A549 (cell line): ENCODE data around the gene FUCA2. TPM values are rescaled to one million over a fixed set of nuclear protein-coding genes. Genes with fewer than 3 reads are reported as not detected.

Experiments
- ATAC-seq, 2 experiments: fragments of 200-7000 bp in 1 of 2; fragments of >200 bp in 1 of 2; cut with Nextera tagmentation in 1 of 2; cut with Tn5 transposase in 1 of 2; 3 replicates each; pipeline versions ENCODE4 v1.8.0 to v1.9.1; 2018 to 2020; ENCODE audit warnings: mild to moderate bottlenecking in 1 of 2, moderate library complexity in 1 of 2
- CTCF ChIA-PET: fragments of 300-600 bp; sonication (Branson Sonifier 250); formaldehyde crosslinking; extraction: SDS; loops from one replicate; lab custom pipeline; 2021; ENCODE audit warnings: antibody characterized with exemption, inconsistent platforms; lab: Yijun Ruan, JAX
- POLR2A ChIA-PET: fragments of 350-600 bp; formaldehyde crosslinking; extraction: SDS; loops from one replicate; lab custom pipeline; 2021; ENCODE audit warnings: antibody characterized with exemption, inconsistent platforms; lab: Yijun Ruan, JAX
- DNase-seq, 2 experiments: peaks; one replicate each; pipeline versions ENCODE4 v3.0.0 to v3.0.0-alpha.2; 2011 to 2016; ENCODE audit warnings: low read depth in 1 of 2, low spot score in 1 of 2
- FAIRE-seq: peaks from 2 replicates; lab custom pipeline; 2011; peaks lifted over from hg19 to GRCh38; lab: Jason Lieb, UNC
- H3K27ac ChIP-seq, 2 experiments: fragments of >200 bp; sonication (Bioruptor Twin); formaldehyde crosslinking; 3 replicates each; pipeline ENCODE4 v1.5.1; 2016 to 2017
- H3K4me1 ChIP-seq: fragments of >200 bp; sonication (Bioruptor Twin); formaldehyde crosslinking; 3 replicates; pipeline ENCODE4 v1.6.1; 2016
- H3K4me2 ChIP-seq: fragments of >200 bp; sonication (Bioruptor Twin); formaldehyde crosslinking; 3 replicates; pipeline ENCODE4 v1.6.1; 2016
- H3K4me3 ChIP-seq: fragments of >200 bp; sonication (Bioruptor Twin); formaldehyde crosslinking; 3 replicates; pipeline ENCODE4 v1.5.1; 2016
- H3K9me3 ChIP-seq: fragments of >200 bp; sonication (Bioruptor Twin); formaldehyde crosslinking; 3 replicates; pipeline ENCODE4 v1.6.1; 2016
- CBX2 ChIP-seq: fragments of 200-600 bp; sonication (generic); IDR thresholded peaks from 2 replicates; pipeline ENCODE4 v1.6.1; 2016; ENCODE audit warnings: low read depth, mild to moderate bottlenecking, borderline replicate concordance
- CBX8 ChIP-seq: fragments of 200-600 bp; sonication (generic); IDR thresholded peaks from 2 replicates; pipeline ENCODE4 v1.6.1; 2016
- CEBPB ChIP-seq, 2 experiments: fragments of >200 bp in 1 of 2; sonication (Bioruptor Twin) in 1 of 2; formaldehyde crosslinking in 1 of 2; IDR thresholded peaks; 2 replicates each; pipeline ENCODE4 v1.6.1; 2012 to 2016
- HEYL ChIP-seq: fragments of 250-450 bp; sonication (Bioruptor Pico); IDR thresholded peaks from 2 replicates; pipeline ENCODE4 v1.8.0; 2021; ENCODE audit warnings: mild to moderate bottlenecking, moderate library complexity
- MYC ChIP-seq: IDR thresholded peaks from 2 replicates; pipeline ENCODE4 v1.6.1; 2012; ENCODE audit warnings: mild to moderate bottlenecking, inconsistent platforms, low read length, improper control_type of control experiment, borderline replicate concordance
- NFE2L2 ChIP-seq: fragments of 150-350 bp; conservative IDR thresholded peaks from 2 replicates; pipeline ENCODE4 v1.6.1; 2014; ENCODE audit warnings: low read length
- NR3C1 ChIP-seq: fragments of >200 bp; sonication (Bioruptor Twin); formaldehyde crosslinking; IDR thresholded peaks from 3 replicates; pipeline ENCODE4 v1.6.1; 2017
- POLR2AphosphoS2 ChIP-seq: conservative IDR thresholded peaks from 2 replicates; pipeline ENCODE4 v1.6.1; 2012; ENCODE audit warnings: low read length, improper control_type of control experiment, inconsistent platforms
- RARB ChIP-seq: fragments of 250-450 bp; sonication (Bioruptor Pico); IDR thresholded peaks from 2 replicates; pipeline ENCODE4 v1.8.0; 2021; ENCODE audit warnings: mild to moderate bottlenecking, moderate library complexity
- RNF2 ChIP-seq: fragments of 200-600 bp; sonication (generic); IDR thresholded peaks from 2 replicates; pipeline ENCODE4 v1.6.1; 2016; ENCODE audit warnings: low read depth, mild to moderate bottlenecking, antibody characterized with exemption, moderate library complexity, borderline replicate concordance
- SMC3 ChIP-seq: fragments of >200 bp; sonication (Bioruptor Twin); formaldehyde crosslinking; IDR thresholded peaks from 3 replicates; pipeline ENCODE4 v1.6.1; 2018; ENCODE audit warnings: inconsistent platforms
- TP53 ChIP-seq: fragments of 250-450 bp; sonication (Bioruptor Pico); IDR thresholded peaks from 2 replicates; pipeline ENCODE4 v1.5.0; 2021; ENCODE audit warnings: mild to moderate bottlenecking, moderate library complexity
- WGBS: methylation state at CpG from one replicate; pipeline ENCODE4 v1.1.6; 2017; ENCODE audit errors: missing lambda C conversion rate; 5-methylcytosine and 5-hydroxymethylcytosine counted together
- polyA plus RNA-seq, 4 experiments: library from polyadenylated mRNA; depleted of rRNA in 3 of 4; stranded (reverse); fragments of >200 nt; fragmentation: RNase III in 1 of 4; extraction: RNeasy Plus Mini Kit Qiagen cat#74134 plus additional on column Dnase treatment in 1 of 4; gene quantifications; 2 replicates in 3 of 4; 3 replicates in 1 of 4; pipeline ENCODE4 v1.2.3, GENCODE V29; 2011 to 2017
- TF ChIP-seq, protein P1 (sequence below): fragments of 200-600 bp; sonication (generic); IDR thresholded peaks from 2 replicates; pipeline ENCODE4 v1.6.1; 2016; ENCODE audit warnings: antibody characterized with exemption, mild to moderate bottlenecking, moderate library complexity
- TF ChIP-seq, protein P2 (sequence below): fragments of >200 bp; sonication (Bioruptor Twin); formaldehyde crosslinking; IDR thresholded peaks from 3 replicates; pipeline ENCODE4 v1.6.1; 2016
- TF ChIP-seq, protein P3 (sequence below): fragments of 450-650 bp; IDR thresholded peaks from 2 replicates; pipeline ENCODE4 v1.6.1; 2014; ENCODE audit warnings: antibody characterized with exemption
- TF ChIP-seq, protein P4 (sequence below): fragments of 250-450 bp; sonication (Bioruptor Pico); IDR thresholded peaks from 2 replicates; pipeline ENCODE4 v1.5.0; 2021; ENCODE audit warnings: mild to moderate bottlenecking, moderate library complexity, borderline replicate concordance
- TF ChIP-seq, protein P5 (sequence below): fragments of >200 bp; sonication (Bioruptor Twin); formaldehyde crosslinking; IDR thresholded peaks from 2 replicates; pipeline ENCODE4 v1.6.1; 2016

Gene FUCA2
- polyA plus RNA-seq, 2 of the 4 experiments (the other 2 are of a cell fraction), result 46.9 to 55.5 TPM

DNA sequence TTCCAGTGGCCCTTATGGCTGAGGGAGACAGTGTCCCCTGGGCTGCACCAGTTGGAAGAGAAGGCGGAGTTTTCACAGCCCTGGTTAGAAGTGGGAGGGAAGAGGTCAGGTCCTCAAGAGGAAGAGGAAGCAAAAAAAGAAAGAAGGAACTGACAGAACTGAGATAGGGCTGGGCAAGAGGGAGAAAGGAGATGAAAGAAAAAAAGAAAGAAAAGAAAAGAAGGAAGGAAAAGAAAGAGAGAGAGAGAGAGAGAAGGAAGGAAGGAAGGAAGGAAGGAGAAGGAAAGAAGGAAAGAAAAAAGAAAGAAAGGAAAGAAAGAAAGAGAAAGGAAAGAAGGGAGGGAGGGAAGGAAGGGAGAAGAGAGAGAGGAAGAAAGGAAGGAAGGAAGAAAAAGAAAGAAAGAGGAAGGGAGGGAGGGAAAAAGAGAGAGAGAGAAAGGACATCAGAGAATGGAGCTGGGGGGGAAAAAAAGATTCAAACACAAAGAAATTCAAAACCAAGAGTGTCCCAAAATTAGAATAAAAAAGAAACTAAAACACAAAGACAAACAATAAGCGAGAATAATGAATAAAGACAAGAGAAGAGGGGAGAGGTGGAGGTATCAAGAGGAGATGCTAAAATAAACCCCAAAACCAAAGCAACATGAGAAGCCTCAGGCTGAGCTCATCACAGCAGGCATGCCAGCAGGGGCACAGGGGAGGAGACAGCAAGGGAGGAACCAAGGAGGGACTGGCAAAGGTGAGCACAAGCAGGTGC, 5.3 kb upstream of the FUCA2 start:
- POLR2A ChIA-PET, result no interaction called here
- Histone ChIP-seq H3K4me3 (no peak overlapping the region), H3K9me3 (no peaks in the 10 kb centered on the region), H3K27ac (no peak overlapping the region), H3K4me2 (no peak overlapping the region)
- no peak for DNase-seq
- CTCF ChIA-PET, result no interaction called here
- ATAC-seq, result no peak; a peak in 1 of 6 replicates
- FAIRE-seq, result no peak
- no peak for TF ChIP-seq NFE2L2
- TF ChIP-seq SMC3, result no peak
- TF ChIP-seq NR3C1, result no peak
- TF ChIP-seq, protein P1, sequence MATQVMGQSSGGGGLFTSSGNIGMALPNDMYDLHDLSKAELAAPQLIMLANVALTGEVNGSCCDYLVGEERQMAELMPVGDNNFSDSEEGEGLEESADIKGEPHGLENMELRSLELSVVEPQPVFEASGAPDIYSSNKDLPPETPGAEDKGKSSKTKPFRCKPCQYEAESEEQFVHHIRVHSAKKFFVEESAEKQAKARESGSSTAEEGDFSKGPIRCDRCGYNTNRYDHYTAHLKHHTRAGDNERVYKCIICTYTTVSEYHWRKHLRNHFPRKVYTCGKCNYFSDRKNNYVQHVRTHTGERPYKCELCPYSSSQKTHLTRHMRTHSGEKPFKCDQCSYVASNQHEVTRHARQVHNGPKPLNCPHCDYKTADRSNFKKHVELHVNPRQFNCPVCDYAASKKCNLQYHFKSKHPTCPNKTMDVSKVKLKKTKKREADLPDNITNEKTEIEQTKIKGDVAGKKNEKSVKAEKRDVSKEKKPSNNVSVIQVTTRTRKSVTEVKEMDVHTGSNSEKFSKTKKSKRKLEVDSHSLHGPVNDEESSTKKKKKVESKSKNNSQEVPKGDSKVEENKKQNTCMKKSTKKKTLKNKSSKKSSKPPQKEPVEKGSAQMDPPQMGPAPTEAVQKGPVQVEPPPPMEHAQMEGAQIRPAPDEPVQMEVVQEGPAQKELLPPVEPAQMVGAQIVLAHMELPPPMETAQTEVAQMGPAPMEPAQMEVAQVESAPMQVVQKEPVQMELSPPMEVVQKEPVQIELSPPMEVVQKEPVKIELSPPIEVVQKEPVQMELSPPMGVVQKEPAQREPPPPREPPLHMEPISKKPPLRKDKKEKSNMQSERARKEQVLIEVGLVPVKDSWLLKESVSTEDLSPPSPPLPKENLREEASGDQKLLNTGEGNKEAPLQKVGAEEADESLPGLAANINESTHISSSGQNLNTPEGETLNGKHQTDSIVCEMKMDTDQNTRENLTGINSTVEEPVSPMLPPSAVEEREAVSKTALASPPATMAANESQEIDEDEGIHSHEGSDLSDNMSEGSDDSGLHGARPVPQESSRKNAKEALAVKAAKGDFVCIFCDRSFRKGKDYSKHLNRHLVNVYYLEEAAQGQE, result no peak
- no peak for TF ChIP-seq MYC
- no peak for TF ChIP-seq CEBPB (IDR thresholded peaks at IDR 0.05)
- no peak for TF ChIP-seq RNF2
- TF ChIP-seq CBX8, result no peak
- no peak for TF ChIP-seq POLR2AphosphoS2
- TF ChIP-seq TP53, result no peak
- TF ChIP-seq, protein P2, sequence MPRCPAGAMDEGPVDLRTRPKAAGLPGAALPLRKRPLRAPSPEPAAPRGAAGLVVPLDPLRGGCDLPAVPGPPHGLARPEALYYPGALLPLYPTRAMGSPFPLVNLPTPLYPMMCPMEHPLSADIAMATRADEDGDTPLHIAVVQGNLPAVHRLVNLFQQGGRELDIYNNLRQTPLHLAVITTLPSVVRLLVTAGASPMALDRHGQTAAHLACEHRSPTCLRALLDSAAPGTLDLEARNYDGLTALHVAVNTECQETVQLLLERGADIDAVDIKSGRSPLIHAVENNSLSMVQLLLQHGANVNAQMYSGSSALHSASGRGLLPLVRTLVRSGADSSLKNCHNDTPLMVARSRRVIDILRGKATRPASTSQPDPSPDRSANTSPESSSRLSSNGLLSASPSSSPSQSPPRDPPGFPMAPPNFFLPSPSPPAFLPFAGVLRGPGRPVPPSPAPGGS, result no peak
- no peak for TF ChIP-seq CBX2
- no peak for TF ChIP-seq HEYL (CRISPR knock-in tag)
- TF ChIP-seq, protein P3, sequence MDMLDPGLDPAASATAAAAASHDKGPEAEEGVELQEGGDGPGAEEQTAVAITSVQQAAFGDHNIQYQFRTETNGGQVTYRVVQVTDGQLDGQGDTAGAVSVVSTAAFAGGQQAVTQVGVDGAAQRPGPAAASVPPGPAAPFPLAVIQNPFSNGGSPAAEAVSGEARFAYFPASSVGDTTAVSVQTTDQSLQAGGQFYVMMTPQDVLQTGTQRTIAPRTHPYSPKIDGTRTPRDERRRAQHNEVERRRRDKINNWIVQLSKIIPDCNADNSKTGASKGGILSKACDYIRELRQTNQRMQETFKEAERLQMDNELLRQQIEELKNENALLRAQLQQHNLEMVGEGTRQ, result no peak
- TF ChIP-seq, protein P4, sequence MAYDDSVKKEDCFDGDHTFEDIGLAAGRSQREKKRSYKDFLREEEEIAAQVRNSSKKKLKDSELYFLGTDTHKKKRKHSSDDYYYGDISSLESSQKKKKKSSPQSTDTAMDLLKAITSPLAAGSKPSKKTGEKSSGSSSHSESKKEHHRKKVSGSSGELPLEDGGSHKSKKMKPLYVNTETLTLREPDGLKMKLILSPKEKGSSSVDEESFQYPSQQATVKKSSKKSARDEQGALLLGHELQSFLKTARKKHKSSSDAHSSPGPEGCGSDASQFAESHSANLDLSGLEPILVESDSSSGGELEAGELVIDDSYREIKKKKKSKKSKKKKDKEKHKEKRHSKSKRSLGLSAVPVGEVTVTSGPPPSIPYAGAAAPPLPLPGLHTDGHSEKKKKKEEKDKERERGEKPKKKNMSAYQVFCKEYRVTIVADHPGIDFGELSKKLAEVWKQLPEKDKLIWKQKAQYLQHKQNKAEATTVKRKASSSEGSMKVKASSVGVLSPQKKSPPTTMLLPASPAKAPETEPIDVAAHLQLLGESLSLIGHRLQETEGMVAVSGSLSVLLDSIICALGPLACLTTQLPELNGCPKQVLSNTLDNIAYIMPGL, result no peak
- TF ChIP-seq, protein P5, sequence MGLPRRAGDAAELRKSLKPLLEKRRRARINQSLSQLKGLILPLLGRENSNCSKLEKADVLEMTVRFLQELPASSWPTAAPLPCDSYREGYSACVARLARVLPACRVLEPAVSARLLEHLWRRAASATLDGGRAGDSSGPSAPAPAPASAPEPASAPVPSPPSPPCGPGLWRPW, result no peak
- TF ChIP-seq, all 56 proteins: peak for 0
- WGBS, result 85% methylated on average over 2 of the region's 2 CpGs
- H3K4me1 ChIP-seq, result peaks cover 7% of the 10 kb centered on the region; the same call in 1 of the 3 replicates

DNA sequence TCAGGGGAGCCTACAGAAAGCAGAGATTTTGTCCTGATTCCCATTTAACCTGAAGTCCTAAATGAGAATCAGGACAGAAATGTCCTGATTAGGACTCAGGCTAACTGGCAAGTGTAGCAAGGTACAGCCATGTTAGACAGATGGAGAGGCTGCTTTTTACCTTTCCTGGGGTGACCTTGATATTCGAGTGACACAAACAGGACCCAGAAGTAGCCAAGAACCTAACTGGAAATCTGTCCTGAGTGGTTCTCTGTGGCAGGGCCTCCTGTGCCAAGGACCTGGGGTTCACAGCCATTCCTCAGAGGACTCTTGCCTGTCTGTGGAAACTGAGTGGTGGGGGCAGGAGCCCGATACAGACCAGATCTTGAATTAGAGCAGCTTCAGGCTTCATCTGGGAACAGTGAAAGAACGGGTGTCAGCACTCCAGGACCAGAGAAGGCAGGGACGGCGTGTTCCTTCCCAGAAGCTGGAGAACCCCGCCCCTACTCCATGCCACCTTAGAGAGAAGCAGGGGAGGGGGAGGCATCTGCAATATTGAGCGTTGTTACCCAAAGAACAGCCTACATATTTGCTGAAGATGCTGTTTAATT, 4.3 kb upstream of the FUCA2 start:
- ATAC-seq, result no peak
- Histone ChIP-seq H3K27ac (no peak overlapping the region), H3K9me3 (no peaks in the 10 kb centered on the region), H3K4me3 (no peak overlapping the region), H3K4me1 (0 out of 3 replicates have a peak, but pooled peaks cover 5% of the 10 kb centered on the region), H3K4me2 (no peak overlapping the region)
- WGBS, result 88% methylated on average over 7 of the region's 7 CpGs
- ChIA-PET POLR2A (no interaction called here), CTCF (no interaction called here)
- no peak for TF ChIP-seq RARB (CRISPR knock-in tag)
- no peak for DNase-seq
- FAIRE-seq, result no peak
